Lower lobe of right lung (tissue), 2 donors: ENCODE measurements around the gene DOK7. TPM values are rescaled to one million over a fixed set of nuclear protein-coding genes. Genes with fewer than 3 reads are reported as not detected.

ENCODE experiments used
- ATAC-seq, 2 donors: fragments of 200-7000 bp; cut with Tn5 transposase; one replicate each; pipeline ENCODE4 v1.9.1; 2020 to 2022; ENCODE audit warnings: mild to moderate bottlenecking in 2 of 2, moderate library complexity in 2 of 2
- DNase-seq: peaks from one replicate; pipeline ENCODE4 v3.0.0-alpha.2; 2020
- H3K27ac ChIP-seq: fragments of 200-600 bp; one replicate; pipeline ENCODE4 v1.8.0; 2022
- H3K27me3 ChIP-seq: fragments of 200-600 bp; one replicate; pipeline ENCODE4 v1.8.0; 2022; ENCODE audit warnings: low read depth
- H3K36me3 ChIP-seq: fragments of 200-600 bp; one replicate; pipeline ENCODE4 v1.8.0; 2022; ENCODE audit warnings: mild to moderate bottlenecking
- H3K4me1 ChIP-seq: fragments of 200-600 bp; one replicate; pipeline ENCODE4 v1.8.0; 2022
- H3K4me3 ChIP-seq: fragments of 200-600 bp; one replicate; pipeline ENCODE4 v1.8.0; 2022; ENCODE audit warnings: mild to moderate bottlenecking
- H3K9me3 ChIP-seq: fragments of 200-600 bp; one replicate; pipeline ENCODE4 v1.8.0; 2022
- CTCF ChIP-seq: fragments of 200-600 bp; IDR thresholded peaks from one replicate; pipeline ENCODE4 v1.8.0; 2022; ENCODE audit warnings: antibody characterized with exemption, mild to moderate bottlenecking
- intact Hi-C: fragments of 100-400 bp; cut with DNase I; formaldehyde crosslinking; loops from one replicate; pipeline ENCODE4 v1.11.0; 2022
- total RNA-seq: library from RNA; stranded (reverse); fragmentation: NEBNext Ultra II Directional; extraction: Animal tissue kit (Norgen Biotek cat#: 25700); gene quantifications from one replicate; pipeline ENCODE4 v1.2.1, GENCODE V29; 2021
- donor health status: DM: no; HTN: yes; CAD: no; lungs with severe emphysema.

The DOK7 gene
- total RNA-seq, 1 donor from 2014 or later: 4.0 TPM

DNA sequence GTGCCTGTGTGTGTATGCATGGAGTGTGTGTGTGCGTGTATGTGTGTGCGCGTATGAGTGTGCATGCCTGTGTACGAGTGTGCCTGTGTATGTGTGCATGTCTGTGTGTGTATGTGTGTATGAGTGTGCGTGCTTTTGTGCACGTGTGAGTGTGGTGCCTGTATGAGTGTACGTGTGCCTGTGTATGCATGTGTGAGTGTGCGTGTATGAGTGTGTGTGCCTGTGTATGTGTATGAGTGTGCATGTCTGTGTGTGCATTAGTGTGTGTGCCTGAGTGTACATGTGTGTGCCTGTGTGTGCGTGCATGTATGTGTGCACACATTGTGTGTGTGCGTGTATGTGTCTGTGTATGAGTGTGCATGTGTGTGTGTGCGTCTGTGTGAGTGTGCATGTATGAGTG, 5.7 kb downstream of the DOK7 start:
- DNase-seq (no peak), ATAC-seq (no peak)
- no peak for TF ChIP-seq CTCF
- Histone ChIP-seq H3K27ac (no peak overlapping the region), H3K27me3 (peaks cover 29% of the 10 kb centered on the region), H3K9me3 (no peaks in the 10 kb centered on the region), H3K36me3 (no peaks in the 10 kb centered on the region), H3K4me1 (peaks cover 5% of the 10 kb centered on the region), H3K4me3 (no peak overlapping the region)
- intact Hi-C loops: no loop called here

- TF ChIP-seq CTCF: no peak
- Histone ChIP-seq H3K27me3 (peaks cover 21% of the 10 kb centered on the region), H3K27ac (no peak overlapping the region), H3K36me3 (no peaks in the 10 kb centered on the region), H3K4me3 (no peak overlapping the region), H3K4me1 (peaks cover 5% of the 10 kb centered on the region), H3K9me3 (no peaks in the 10 kb centered on the region)
- no peak for DNase-seq
- intact Hi-C loops: no loop called here
- no peak for ATAC-seq
These were observed 6.5 kb downstream of the DOK7 start for GRCh38 chr4:3469386-3470243.

DNA sequence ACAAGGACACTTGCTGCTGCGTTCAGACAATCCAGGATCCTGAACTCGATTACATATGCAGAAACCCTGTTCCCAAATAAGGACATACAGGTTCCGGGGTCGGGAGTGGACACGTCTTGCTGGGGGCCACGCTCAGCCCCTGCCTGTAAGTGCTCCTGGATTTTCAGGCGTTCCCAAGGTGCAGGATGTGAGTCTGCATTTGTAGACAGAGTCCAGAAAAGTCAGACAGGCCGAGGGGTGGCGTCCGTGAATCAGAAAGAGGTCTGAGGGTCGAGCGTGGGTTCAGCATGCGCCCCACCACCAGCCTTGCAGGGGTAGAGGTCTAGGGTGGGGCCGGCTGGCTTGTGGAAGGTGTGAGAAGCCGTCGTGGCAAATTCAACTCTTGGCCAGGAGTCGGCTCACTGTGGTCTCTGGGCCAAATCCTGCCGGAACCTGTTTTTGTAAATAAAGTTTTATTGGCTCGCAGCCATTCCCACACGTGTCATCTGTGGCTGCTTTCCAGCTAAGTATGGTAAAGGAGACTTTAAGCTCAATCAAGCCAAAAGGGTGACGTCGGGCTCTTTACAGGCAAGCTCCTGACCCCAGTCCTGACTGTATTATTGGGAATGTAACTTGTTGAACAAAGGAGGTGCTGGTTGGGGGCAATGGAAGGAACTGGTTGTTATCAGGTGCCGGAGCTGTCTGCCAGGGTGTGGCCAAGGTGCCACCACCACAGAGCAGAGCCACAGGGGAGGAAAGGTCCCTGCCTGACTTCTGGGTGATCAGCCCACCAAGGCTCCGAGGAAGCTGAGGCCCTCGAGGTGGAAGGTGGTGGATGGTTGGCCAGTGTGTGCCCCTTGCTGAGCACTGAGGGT, 7.4 kb downstream of the DOK7 start:
- DNase-seq (peak; percentile 42), ATAC-seq (no peak)
- intact Hi-C loops: no loop called here
- peaks cover 20% of the 10 kb centered on the region for H3K27me3 ChIP-seq
- no peak for TF ChIP-seq CTCF
- H3K27ac ChIP-seq: no peak overlapping the region
- peaks cover 5% of the 10 kb centered on the region for H3K4me1 ChIP-seq
- H3K9me3 ChIP-seq: no peaks in the 10 kb centered on the region
- no peaks in the 10 kb centered on the region for H3K36me3 ChIP-seq
- H3K4me3 ChIP-seq: no peak overlapping the region

- intact Hi-C loops: no loop called here
These were observed 8.1 kb downstream of the DOK7 start for GRCh38 chr4:3471098-3471760.

More at GRCh38 chr4:3471098-3471760, 8.1 kb downstream of the DOK7 start:
- Histone ChIP-seq H3K4me3 (no peak overlapping the region), H3K27ac (no peak overlapping the region), H3K9me3 (no peaks in the 10 kb centered on the region), H3K36me3 (no peaks in the 10 kb centered on the region), H3K27me3 (peaks cover 14% of the 10 kb centered on the region), H3K4me1 (peaks cover 5% of the 10 kb centered on the region)
- TF ChIP-seq CTCF: no peak
- ATAC-seq: no peak
- peak; percentile 38 for DNase-seq
